IMR-90 (cell line): ENCODE results near the gene LIN9. TPM values are rescaled to one million over a fixed set of nuclear protein-coding genes. Genes with fewer than 3 reads are reported as not detected.

ENCODE experiments used
- ATAC-seq: fragments of 200-7000 bp; cut with Tn5 transposase; 2 replicates; pipeline ENCODE4 v1.9.1; 2020; ENCODE audit warnings: low read depth, mild to moderate bottlenecking, moderate library complexity
- BruUV-seq: library from RNA; stranded (reverse); fragments of 400-500 nt; replicated peaks from 2 replicates; lab custom pipeline; 2021; lab: Mats Ljungman, UMichigan
- CTCF ChIA-PET: fragments of 300-600 bp; formaldehyde crosslinking; extraction: SDS; loops from one replicate; lab custom pipeline; 2021; ENCODE audit warnings: antibody characterized with exemption; lab: Yijun Ruan, JAX
- POLR2A ChIA-PET: fragments of 300-600 bp; sonication (Branson Sonifier 250); formaldehyde crosslinking; loops from one replicate; lab custom pipeline; 2022; ENCODE audit warnings: antibody characterized with exemption; ENCODE audit not compliant: unreplicated experiment; lab: Charles Lee
- DNase-seq: peaks from one replicate; pipeline ENCODE4 v3.0.0; 2013
- H2AFZ ChIP-seq: replicated peaks from 2 replicates; pipeline ENCODE3; 2013; ENCODE audit warnings: low read length, mild to moderate bottlenecking; ENCODE audit not compliant: poor library complexity
- H2AK5ac ChIP-seq: 2 replicates; pipeline ENCODE4 v1.6.1; 2013; ENCODE audit warnings: low read depth, low read length, inconsistent platforms
- H2AK9ac ChIP-seq: replicated peaks from 2 replicates; pipeline ENCODE3; 2013; ENCODE audit warnings: mild to moderate bottlenecking, low read depth, low read length, moderate library complexity; ENCODE audit not compliant: poor library complexity
- H2BK120ac ChIP-seq: 2 replicates; pipeline ENCODE4 v1.6.1; 2013; ENCODE audit warnings: low read depth, low read length, inconsistent platforms
- H2BK15ac ChIP-seq: 3 replicates; pipeline ENCODE4 v1.6.1; 2013; ENCODE audit warnings: low read depth, low read length, inconsistent platforms
- H2BK20ac ChIP-seq: 2 replicates; pipeline ENCODE4 v1.6.1; 2013; ENCODE audit warnings: low read depth, mild to moderate bottlenecking, inconsistent platforms, low read length, moderate library complexity
- H2BK5ac ChIP-seq: 2 replicates; pipeline ENCODE4 v1.6.1; 2013; ENCODE audit warnings: mild to moderate bottlenecking, low read depth, low read length, inconsistent platforms; ENCODE audit not compliant: poor library complexity, severe bottlenecking
- H3K14ac ChIP-seq: replicated peaks from 2 replicates; pipeline ENCODE4 v1.6.1; 2013; ENCODE audit warnings: low read depth, low read length, inconsistent platforms
- H3K18ac ChIP-seq: 2 replicates; pipeline ENCODE4 v1.6.1; 2013; ENCODE audit warnings: low read depth, low read length, control low read depth
- H3K23ac ChIP-seq: 2 replicates; pipeline ENCODE4 v1.6.1; 2013; ENCODE audit warnings: low read depth, low read length, inconsistent platforms
- H3K27ac ChIP-seq: 2 replicates; pipeline ENCODE4 v1.5.1; 2013; ENCODE audit warnings: mild to moderate bottlenecking, control low read depth, low read length; ENCODE audit not compliant: insufficient read depth
- H3K27me3 ChIP-seq: 2 replicates; pipeline ENCODE4 v1.6.1; 2013; ENCODE audit warnings: low read length; ENCODE audit not compliant: control insufficient read depth, insufficient read depth
- H3K36me3 ChIP-seq: 2 replicates; pipeline ENCODE4 v1.6.1; 2013; ENCODE audit warnings: low read length, mixed read lengths; ENCODE audit not compliant: control insufficient read depth, insufficient read depth
- H3K4ac ChIP-seq: 2 replicates; pipeline ENCODE4 v1.6.1; 2013; ENCODE audit warnings: low read depth, low read length, inconsistent platforms
- H3K4me1 ChIP-seq: 2 replicates; pipeline ENCODE4 v1.6.1; 2013; ENCODE audit warnings: low read length, mixed read lengths; ENCODE audit not compliant: control insufficient read depth, insufficient read depth
- H3K4me2 ChIP-seq: 2 replicates; pipeline ENCODE4 v1.6.1; 2013; ENCODE audit warnings: low read depth, mild to moderate bottlenecking, control low read depth, low read length, moderate library complexity
- H3K4me3 ChIP-seq: 2 replicates; pipeline ENCODE4 v1.5.1; 2013; ENCODE audit warnings: low read depth, mild to moderate bottlenecking, control low read depth, low read length, moderate library complexity; ENCODE audit not compliant: insufficient read depth
- H3K56ac ChIP-seq: 2 replicates; pipeline ENCODE4 v1.6.1; 2013; ENCODE audit warnings: low read length, inconsistent platforms; ENCODE audit not compliant: insufficient read depth; ENCODE audit errors: extremely low read depth
- H3K79me1 ChIP-seq, 2 experiments: 2 replicates each; pipeline ENCODE4 v1.6.1; 2013; ENCODE audit warnings: low read length in 2 of 2, inconsistent platforms in 1 of 2, low read depth in 1 of 2
- H3K9ac ChIP-seq: 2 replicates; pipeline ENCODE4 v1.6.1; 2013; ENCODE audit warnings: low read depth, low read length, control low read depth
- H3K9me1 ChIP-seq: 2 replicates; pipeline ENCODE4 v1.6.1; 2013; ENCODE audit warnings: low read length, inconsistent platforms; ENCODE audit not compliant: insufficient read depth
- H3K9me3 ChIP-seq: 2 replicates; pipeline ENCODE4 v1.6.1; 2013; ENCODE audit warnings: low read length; ENCODE audit not compliant: control insufficient read depth, insufficient read depth
- H4K20me1 ChIP-seq: 2 replicates; pipeline ENCODE4 v1.6.1; 2013; ENCODE audit warnings: low read length, inconsistent platforms; ENCODE audit not compliant: insufficient read depth
- H4K5ac ChIP-seq: 2 replicates; pipeline ENCODE4 v1.6.1; 2013; ENCODE audit warnings: mild to moderate bottlenecking, low read depth, low read length, control low read depth
- H4K8ac ChIP-seq, 2 experiments: 2 replicates each; pipeline ENCODE4 v1.6.1; 2013; ENCODE audit warnings: low read depth in 2 of 2, low read length in 2 of 2, control low read depth in 1 of 2, inconsistent platforms in 1 of 2
- H4K91ac ChIP-seq: 2 replicates; pipeline ENCODE4 v1.6.1; 2013; ENCODE audit warnings: low read depth, low read length, inconsistent platforms; ENCODE audit not compliant: insufficient read depth
- BHLHE40 ChIP-seq: fragments of 150-350 bp; IDR thresholded peaks from 2 replicates; pipeline ENCODE4 v1.6.1; 2016; ENCODE audit warnings: mild to moderate bottlenecking, low read depth, low read length
- CHD1 ChIP-seq: IDR thresholded peaks from 2 replicates; pipeline ENCODE4 v1.6.1; 2012; ENCODE audit warnings: low read depth, low read length, improper control_type of control experiment
- FOS ChIP-seq: fragments of 150-350 bp; IDR thresholded peaks from 2 replicates; pipeline ENCODE4 v1.6.1; 2016; ENCODE audit warnings: low read depth, low read length
- MAFK ChIP-seq: IDR thresholded peaks from 2 replicates; pipeline ENCODE4 v1.6.1; 2012; ENCODE audit warnings: low read depth, low read length, improper control_type of control experiment
- MAZ ChIP-seq: IDR thresholded peaks from 2 replicates; pipeline ENCODE4 v1.6.1; 2012; ENCODE audit warnings: low read depth, mild to moderate bottlenecking, low read length, improper control_type of control experiment, moderate library complexity, borderline replicate concordance
- MXI1 ChIP-seq: IDR thresholded peaks from 2 replicates; pipeline ENCODE4 v1.6.1; 2012; ENCODE audit warnings: low read depth, mild to moderate bottlenecking, low read length, moderate library complexity, borderline replicate concordance
- NFE2L2 ChIP-seq: fragments of 150-350 bp; IDR thresholded peaks from 2 replicates; pipeline ENCODE4 v1.6.1; 2016; ENCODE audit warnings: low read depth, mild to moderate bottlenecking, low read length
- POLR2A ChIP-seq: IDR thresholded peaks from 2 replicates; pipeline ENCODE4 v1.6.1; 2012; ENCODE audit warnings: mild to moderate bottlenecking, low read depth, low read length
- RAD21 ChIP-seq: IDR thresholded peaks from 2 replicates; pipeline ENCODE4 v1.6.1; 2012; ENCODE audit warnings: low read length, improper control_type of control experiment
- RCOR1 ChIP-seq: IDR thresholded peaks from 2 replicates; pipeline ENCODE4 v1.6.1; 2012; ENCODE audit warnings: mild to moderate bottlenecking, low read length, improper control_type of control experiment; ENCODE audit not compliant: insufficient replicate concordance
- RFX5 ChIP-seq: IDR thresholded peaks from 2 replicates; pipeline ENCODE4 v1.8.0; 2012; ENCODE audit warnings: low read depth, mild to moderate bottlenecking, low read length, moderate library complexity
- SMC3 ChIP-seq: fragments of 150-350 bp; IDR thresholded peaks from 2 replicates; pipeline ENCODE4 v1.6.1; 2016; ENCODE audit warnings: low read depth, mild to moderate bottlenecking, antibody characterized with exemption, low read length, moderate library complexity
- WGBS, 2 experiments: methylation state at CpG; one replicate each; pipeline versions ENCODE4 v1.1.5 to v1.1.7; 2013; ENCODE audit warnings: missing lambda C conversion rate in 2 of 2; ENCODE audit not compliant: insufficient read length in 1 of 2; ENCODE audit errors: extremely low coverage in 2 of 2; 5-methylcytosine and 5-hydroxymethylcytosine counted together
- dilution Hi-C: fragments of 300-500 bp; cut with HindIII; formaldehyde crosslinking; loops from one replicate; pipeline ENCODE4 v1.14.3; 2018; ENCODE audit warnings: low sequenced_read_pairs; ENCODE audit not compliant: unreplicated experiment
- in situ Hi-C: fragments of 300-500 bp; cut with MboI; formaldehyde crosslinking; loops from 3 replicates; pipeline ENCODE4 v1.14.3; 2019; ENCODE audit warnings: low sequenced_read_pairs, inconsistent platforms, mixed read lengths
- intact Hi-C: fragments of 100-400 bp; cut with micrococcal nuclease; formaldehyde crosslinking; loops from 2 replicates; pipeline ENCODE4 v1.10.0; 2022
- polyA plus RNA-seq, 3 experiments: library from polyadenylated mRNA; depleted of rRNA; stranded (reverse); fragments of >200 nt; gene quantifications; 2 replicates each; pipeline ENCODE4 v1.2.3, GENCODE V29; 2012; ENCODE audit warnings: low replicate concordance in 1 of 3
- total RNA-seq: library from RNA; depleted of rRNA; stranded (reverse); fragments of >200 nt; gene quantifications from 2 replicates; pipeline ENCODE4 v1.2.3, GENCODE V29; 2012
- TF ChIP-seq, protein P1 (sequence below): conservative IDR thresholded peaks from 2 replicates; pipeline ENCODE4 v1.5.1; 2012; ENCODE audit warnings: mild to moderate bottlenecking, low read depth, low read length, improper control_type of control experiment
- TF ChIP-seq, protein P2 (sequence below): fragments of 150-350 bp; IDR thresholded peaks from 2 replicates; pipeline ENCODE4 v1.6.1; 2016; ENCODE audit warnings: low read depth, mild to moderate bottlenecking, low read length, moderate library complexity, borderline replicate concordance

Gene LIN9
- total and polyA plus RNA-seq, 2 of the 4 experiments (the other 2 are of a cell fraction): 2.3 to 3.9 TPM

DNA sequence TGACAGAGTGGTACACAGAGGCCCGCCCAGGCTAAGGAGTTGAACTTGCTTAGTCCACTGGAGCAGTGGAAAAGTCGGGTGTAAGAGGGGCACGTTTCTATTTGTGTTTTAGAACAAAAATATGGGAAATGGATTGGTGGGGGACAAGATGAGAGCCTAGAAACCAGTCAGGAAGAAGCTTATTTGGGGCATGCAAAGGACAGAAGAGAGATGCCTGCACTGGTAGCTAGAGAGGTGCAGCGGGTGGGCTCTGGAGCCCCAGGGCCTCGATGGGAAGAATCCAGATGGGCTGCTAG is 1.2 kb upstream of the LIN9 start:
- H2AFZ ChIP-seq: peak overlapping the region; percentile 75
- 76% methylated on average over 5 of the region's 5 CpGs; no CpG with 5 or more reads in 1 of the 2 experiments for WGBS, 2 experiments

More for the DNA sequence above, 1.2 kb upstream of the LIN9 start:
- Histone ChIP-seq H3K9ac (no peak overlapping the region), H3K9me3 (no peaks in the 10 kb centered on the region), H3K18ac (no peak overlapping the region), H3K79me1 (peaks cover 10 to 12% of the 10 kb centered on the region in 2 experiments), H4K8ac (peak overlapping the region in 1 of 2 experiments; percentile 51; a peak in 1 of 4 replicates), H3K27me3 (no peaks in the 10 kb centered on the region; the same call in 1 of the 2 replicates), H3K4me2 (peak overlapping the region; percentile 90), H4K5ac (no peak overlapping the region), H4K91ac (no peak overlapping the region), H3K56ac (no peak overlapping the region), H3K27ac (no peak overlapping the region), H3K4ac (no peak overlapping the region), H2AK9ac (no peak overlapping the region), H2AK5ac (no peak overlapping the region), H2BK15ac (no peak overlapping the region), H3K23ac (no peak overlapping the region; the same call in 1 of the 2 replicates), H3K9me1 (peaks cover 2% of the 10 kb centered on the region; the same call in 1 of the 2 replicates), H4K20me1 (no peaks in the 10 kb centered on the region), H3K14ac (no peak overlapping the region), H2BK120ac (no peak overlapping the region), H2BK5ac (no peak overlapping the region), H3K36me3 (no peaks in the 10 kb centered on the region), H3K4me1 (peaks cover 4% of the 10 kb centered on the region), H3K4me3 (no peak overlapping the region), H2BK20ac (no peak overlapping the region)
- intact Hi-C loops (no loop called here), dilution Hi-C loops (no loop called here), in situ Hi-C loops (no loop called here)
- POLR2A ChIA-PET: no interaction called here
- CTCF ChIA-PET: interaction anchor here (0.9 kb wide), 1 partner anchor 185 kb away, joined by 3 read pairs; no protein-coding TSS in a partner anchor
- DNase-seq: no peak
- no peak for TF ChIP-seq NFE2L2
- no peak for TF ChIP-seq BHLHE40
- no peak for TF ChIP-seq POLR2A
- TF ChIP-seq MXI1: no peak
- TF ChIP-seq RFX5: no peak
- TF ChIP-seq SMC3: no peak
- no peak for TF ChIP-seq FOS
- TF ChIP-seq, protein P1, sequence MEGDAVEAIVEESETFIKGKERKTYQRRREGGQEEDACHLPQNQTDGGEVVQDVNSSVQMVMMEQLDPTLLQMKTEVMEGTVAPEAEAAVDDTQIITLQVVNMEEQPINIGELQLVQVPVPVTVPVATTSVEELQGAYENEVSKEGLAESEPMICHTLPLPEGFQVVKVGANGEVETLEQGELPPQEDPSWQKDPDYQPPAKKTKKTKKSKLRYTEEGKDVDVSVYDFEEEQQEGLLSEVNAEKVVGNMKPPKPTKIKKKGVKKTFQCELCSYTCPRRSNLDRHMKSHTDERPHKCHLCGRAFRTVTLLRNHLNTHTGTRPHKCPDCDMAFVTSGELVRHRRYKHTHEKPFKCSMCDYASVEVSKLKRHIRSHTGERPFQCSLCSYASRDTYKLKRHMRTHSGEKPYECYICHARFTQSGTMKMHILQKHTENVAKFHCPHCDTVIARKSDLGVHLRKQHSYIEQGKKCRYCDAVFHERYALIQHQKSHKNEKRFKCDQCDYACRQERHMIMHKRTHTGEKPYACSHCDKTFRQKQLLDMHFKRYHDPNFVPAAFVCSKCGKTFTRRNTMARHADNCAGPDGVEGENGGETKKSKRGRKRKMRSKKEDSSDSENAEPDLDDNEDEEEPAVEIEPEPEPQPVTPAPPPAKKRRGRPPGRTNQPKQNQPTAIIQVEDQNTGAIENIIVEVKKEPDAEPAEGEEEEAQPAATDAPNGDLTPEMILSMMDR: no peak
- no peak for TF ChIP-seq MAFK
- TF ChIP-seq MAZ: no peak
- no peak for TF ChIP-seq RCOR1
- TF ChIP-seq, protein P2, sequence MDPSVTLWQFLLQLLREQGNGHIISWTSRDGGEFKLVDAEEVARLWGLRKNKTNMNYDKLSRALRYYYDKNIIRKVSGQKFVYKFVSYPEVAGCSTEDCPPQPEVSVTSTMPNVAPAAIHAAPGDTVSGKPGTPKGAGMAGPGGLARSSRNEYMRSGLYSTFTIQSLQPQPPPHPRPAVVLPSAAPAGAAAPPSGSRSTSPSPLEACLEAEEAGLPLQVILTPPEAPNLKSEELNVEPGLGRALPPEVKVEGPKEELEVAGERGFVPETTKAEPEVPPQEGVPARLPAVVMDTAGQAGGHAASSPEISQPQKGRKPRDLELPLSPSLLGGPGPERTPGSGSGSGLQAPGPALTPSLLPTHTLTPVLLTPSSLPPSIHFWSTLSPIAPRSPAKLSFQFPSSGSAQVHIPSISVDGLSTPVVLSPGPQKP: no peak
- TF ChIP-seq RAD21: no peak
- TF ChIP-seq CHD1: no peak
- no peak for ATAC-seq
- BruUV-seq: no TSS peak
